Activated CD8-positive, alpha-beta T cell treated with anti-CD3 and anti-CD28 coated beads, Interleukin-2, amount 10 ng/mL, durations not matched to agents 7 days and 5 days (primary cell): ENCODE measurements around the gene SATL1. TPM values are rescaled to one million over a fixed set of nuclear protein-coding genes. Genes with fewer than 3 reads are reported as not detected.
"Not testable (repeated sequence)": the region's sequence is repeated elsewhere in the genome, so short reads cannot be mapped to it uniquely, and the experiment has no call there.

Experiments used
- ATAC-seq: fragments of 150-1000 bp; cut with Tn5 transposase; one replicate; pipeline ENCODE4 v1.10.0; 2021; ENCODE audit warnings: moderate library complexity
- CTCF ChIA-PET: fragments of 350-600 bp; sonication (Branson Sonifier 250); formaldehyde crosslinking; loops from one replicate; lab custom pipeline; 2021; ENCODE audit warnings: antibody characterized with exemption; lab: Charles Lee
- POLR2A ChIA-PET: fragments of 350-600 bp; sonication (Branson Sonifier 250); formaldehyde crosslinking; loops from one replicate; lab custom pipeline; 2021; ENCODE audit warnings: antibody characterized with exemption; lab: Charles Lee
- DNase-seq: peaks from one replicate; pipeline ENCODE4 v3.0.0-alpha.2; 2020
- H3K27ac Mint-ChIP-seq: one replicate; pipeline ENCODE4 v1.8.0; 2021; ENCODE audit warnings: mild to moderate bottlenecking, mixed read lengths
- H3K27me3 Mint-ChIP-seq: one replicate; pipeline ENCODE4 v1.8.0; 2021; ENCODE audit warnings: low read depth, mixed read lengths
- H3K36me3 Mint-ChIP-seq: one replicate; pipeline ENCODE4 v1.8.0; 2021; ENCODE audit warnings: low read depth, mixed read lengths
- H3K4me1 Mint-ChIP-seq: one replicate; pipeline ENCODE4 v1.8.0; 2021; ENCODE audit warnings: low read depth, mixed read lengths
- H3K4me3 Mint-ChIP-seq: one replicate; pipeline ENCODE4 v1.8.0; 2021; ENCODE audit warnings: mild to moderate bottlenecking, mixed read lengths
- H3K9me3 Mint-ChIP-seq: one replicate; pipeline ENCODE4 v1.8.0; 2022; ENCODE audit warnings: mixed read lengths; ENCODE audit not compliant: insufficient read depth
- total RNA-seq, 2 experiments: library from RNA; stranded (reverse); gene quantifications; one replicate each; pipeline ENCODE4 v1.2.3, GENCODE V29; 2021

The SATL1 gene
- total RNA-seq, 2 experiments from 2014 or later, result not detected

DNA sequence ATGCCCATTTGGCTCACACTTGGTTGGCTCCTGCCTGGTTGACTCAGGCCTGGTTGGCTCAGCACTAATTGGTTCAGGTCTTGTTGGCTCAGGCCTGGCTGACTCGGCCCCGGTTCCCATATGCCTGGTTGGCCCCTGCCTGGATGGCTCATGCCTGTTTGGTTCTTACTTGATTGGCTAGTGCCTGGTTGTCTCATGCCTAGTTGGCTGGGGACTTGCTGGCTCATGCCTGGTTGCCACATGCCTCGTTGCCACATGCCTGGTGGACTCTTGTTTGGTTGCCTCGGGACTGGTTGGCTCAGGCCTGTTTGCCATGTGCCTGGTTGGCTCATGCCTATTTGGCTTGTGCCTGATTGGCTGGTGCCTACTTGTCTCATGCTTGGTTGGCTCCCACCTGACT, 136.2 kb downstream of the SATL1 start:
- ATAC-seq, result no peak
- no peaks in the 10 kb centered on the region for H3K27me3 Mint-ChIP-seq
- no peak overlapping the region for H3K4me3 Mint-ChIP-seq
- H3K9me3 Mint-ChIP-seq, result no peaks in the 10 kb centered on the region
- POLR2A ChIA-PET, result no interaction called here
- no peaks in the 10 kb centered on the region for H3K36me3 Mint-ChIP-seq
- H3K27ac Mint-ChIP-seq, result no peak overlapping the region
- CTCF ChIA-PET, result no interaction called here
- H3K4me1 Mint-ChIP-seq, result no peaks in the 10 kb centered on the region
- DNase-seq, result no peak

DNA sequence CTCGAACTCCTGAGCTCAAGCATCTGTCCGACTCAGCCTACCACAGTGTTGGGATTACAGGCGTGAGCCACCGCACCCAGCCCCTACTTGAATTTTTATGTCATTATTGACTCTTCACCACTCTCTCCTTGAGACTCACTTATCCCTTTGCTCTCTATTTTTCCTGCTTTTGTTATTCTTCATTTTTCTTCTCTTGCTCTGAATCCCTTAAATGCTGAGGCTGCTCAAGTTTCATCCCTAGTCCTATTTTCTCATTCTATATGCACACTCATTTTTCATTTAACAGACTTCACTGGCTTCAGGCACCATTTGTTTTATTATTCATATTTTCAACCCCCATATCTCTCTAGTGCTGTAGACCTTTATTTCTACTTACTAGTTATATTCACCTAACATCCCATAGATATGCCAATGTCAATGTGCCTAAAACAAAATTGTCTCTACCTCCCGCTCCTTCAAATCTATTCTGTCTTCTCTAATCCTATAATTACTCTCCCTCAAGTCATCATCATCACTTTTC, 154.2 kb downstream of the SATL1 start:
- no peak for ATAC-seq
- Mint-ChIP-seq H3K27ac (no peak overlapping the region), H3K27me3 (no peaks in the 10 kb centered on the region), H3K9me3 (no peaks in the 10 kb centered on the region), H3K36me3 (peaks cover 14% of the 10 kb centered on the region), H3K4me1 (no peaks in the 10 kb centered on the region), H3K4me3 (no peak overlapping the region)
- POLR2A ChIA-PET, result no interaction called here
- DNase-seq, result no peak
- CTCF ChIA-PET, result no interaction called here

DNA sequence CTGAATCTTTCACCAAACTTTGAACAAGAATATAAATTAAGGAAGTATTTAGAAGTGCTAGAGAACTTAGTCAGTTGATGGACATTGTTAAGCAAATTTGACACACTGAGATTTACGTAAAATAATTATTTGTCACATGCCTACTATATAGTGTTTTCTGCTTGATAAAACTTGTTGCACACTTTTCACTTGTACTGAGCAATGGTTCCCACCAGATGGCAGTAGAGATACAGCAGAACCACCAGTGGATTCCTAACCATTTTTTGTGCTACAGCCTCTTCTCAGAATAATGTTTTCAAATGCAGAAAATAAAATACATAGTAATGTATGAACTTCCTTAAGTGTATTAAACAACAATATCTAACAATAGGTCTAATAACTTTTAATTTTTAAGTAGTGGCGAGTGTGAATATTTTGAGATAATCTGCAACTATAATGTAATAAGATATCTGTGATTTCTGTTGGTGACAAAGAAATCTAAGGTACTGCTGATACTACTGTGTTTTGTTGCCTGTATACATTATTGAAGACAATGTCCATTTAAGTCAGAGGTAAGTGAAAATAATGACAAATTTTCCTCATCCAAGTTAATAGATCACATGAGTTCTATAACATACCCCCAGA, 158.7 kb downstream of the SATL1 start:
- ChIA-PET POLR2A (no interaction called here), CTCF (interaction anchor here (0.7 to 1.3 kb wide), 2 partner anchors 25 to 40 kb away, joined by 3 to 10 read pairs; no protein-coding TSS in a partner anchor)
- H3K4me1 Mint-ChIP-seq, result no peaks in the 10 kb centered on the region
- DNase-seq (peak; percentile 24), ATAC-seq (no peak)
- no peak overlapping the region for H3K27ac Mint-ChIP-seq
- peaks cover 16% of the 10 kb centered on the region for H3K36me3 Mint-ChIP-seq
- no peak overlapping the region for H3K4me3 Mint-ChIP-seq
- H3K9me3 Mint-ChIP-seq, result no peaks in the 10 kb centered on the region
- H3K27me3 Mint-ChIP-seq, result no peaks in the 10 kb centered on the region

DNA sequence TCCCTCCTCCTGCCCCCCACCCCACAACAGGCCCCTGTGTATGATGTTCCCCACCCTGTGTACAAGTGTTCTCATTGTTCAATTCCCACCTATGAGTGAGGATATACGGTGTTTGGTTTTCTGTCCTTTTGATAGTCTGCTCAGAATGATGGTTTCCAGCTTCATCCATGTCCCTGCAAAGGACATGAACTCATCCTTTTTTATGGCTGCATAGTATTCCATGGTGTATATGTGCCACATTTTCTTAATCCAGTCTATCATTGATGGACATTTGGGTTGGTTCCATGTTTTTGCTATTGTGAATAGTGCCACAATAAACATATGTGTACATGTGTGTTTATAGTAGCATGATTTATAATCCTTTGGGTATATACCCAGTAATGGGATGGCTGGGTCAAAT, 166.3 kb downstream of the SATL1 start:
- ATAC-seq, DNase-seq, H3K36me3 Mint-ChIP-seq, H3K9me3 Mint-ChIP-seq, H3K27me3 Mint-ChIP-seq, H3K27ac Mint-ChIP-seq, H3K4me3 Mint-ChIP-seq, POLR2A ChIA-PET, H3K4me1 Mint-ChIP-seq, CTCF ChIA-PET: not testable (repeated sequence)

DNA sequence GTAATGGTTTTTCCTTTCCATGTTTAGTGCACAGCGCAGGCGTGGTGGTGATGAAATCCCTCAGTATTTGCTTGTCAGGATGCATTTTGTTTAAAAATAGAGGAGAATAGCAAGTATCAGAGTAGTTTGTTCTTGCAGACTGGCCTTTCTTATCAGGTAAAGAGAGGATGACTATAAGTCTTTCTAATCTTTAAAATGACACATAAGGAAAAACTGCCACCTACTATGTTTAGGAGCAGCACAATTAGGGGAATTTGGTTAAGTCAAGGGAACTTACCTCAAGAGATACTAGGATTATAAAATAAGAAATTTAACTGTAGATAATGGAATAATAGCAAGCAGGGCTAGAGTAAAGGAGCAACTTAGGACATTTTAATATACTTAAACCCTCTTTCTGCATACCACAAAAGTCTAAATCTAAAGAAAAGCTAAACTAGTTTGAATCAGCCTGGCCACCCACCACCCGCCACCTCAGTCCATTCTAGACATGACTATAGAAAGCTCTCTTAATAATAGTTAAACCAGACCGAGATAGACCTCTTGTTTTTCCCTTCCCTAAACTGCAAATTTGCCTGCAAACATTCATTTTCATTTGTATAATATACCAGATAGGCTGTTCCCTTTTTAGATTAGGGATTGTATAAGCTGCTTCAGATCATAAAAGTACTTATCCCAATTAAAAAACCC, 177.9 kb downstream of the SATL1 start:
- DNase-seq (no peak), ATAC-seq (no peak)
- Mint-ChIP-seq H3K36me3 (peaks cover 2% of the 10 kb centered on the region), H3K4me1 (no peaks in the 10 kb centered on the region), H3K4me3 (no peak overlapping the region), H3K9me3 (no peaks in the 10 kb centered on the region), H3K27me3 (no peaks in the 10 kb centered on the region), H3K27ac (no peak overlapping the region)
- POLR2A ChIA-PET, result no interaction called here
- CTCF ChIA-PET, result interaction anchor here (0.8 kb wide), 1 partner anchor 10 kb away, joined by 3 read pairs; no protein-coding TSS in a partner anchor

DNA sequence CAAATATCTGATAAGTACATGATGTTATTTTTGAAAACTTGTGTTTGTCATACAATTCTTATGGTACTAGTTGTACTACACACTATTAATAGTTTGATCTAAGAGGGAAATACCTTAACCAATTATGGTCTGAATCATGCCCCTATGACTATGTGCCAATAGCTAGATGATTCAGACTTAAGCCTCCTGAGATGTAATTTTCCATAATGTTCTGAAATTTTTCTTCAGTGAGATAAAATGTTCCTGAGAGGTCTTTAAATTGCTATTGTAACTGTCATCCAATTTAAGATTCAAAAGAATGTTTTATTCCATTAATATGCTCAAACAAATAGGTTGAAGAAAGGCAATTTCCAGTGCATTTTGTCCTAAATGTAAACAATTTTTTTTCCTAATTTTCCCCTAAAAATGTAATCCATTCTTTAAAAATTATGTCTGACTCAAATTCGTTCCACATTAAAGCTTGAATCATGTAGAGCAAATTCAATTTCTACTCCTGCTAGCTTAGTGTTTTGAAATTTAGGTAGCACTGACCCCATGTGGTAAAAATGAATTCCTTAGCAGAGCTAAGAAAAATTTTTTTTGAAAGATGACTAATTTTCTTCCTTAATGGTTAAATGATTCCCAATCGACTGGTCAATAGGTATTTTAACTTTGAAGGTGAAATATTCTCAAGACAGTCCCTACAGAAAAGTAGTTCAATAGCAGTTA, 190.8 kb downstream of the SATL1 start:
- H3K36me3 Mint-ChIP-seq, result peaks cover 2% of the 10 kb centered on the region

DNA sequence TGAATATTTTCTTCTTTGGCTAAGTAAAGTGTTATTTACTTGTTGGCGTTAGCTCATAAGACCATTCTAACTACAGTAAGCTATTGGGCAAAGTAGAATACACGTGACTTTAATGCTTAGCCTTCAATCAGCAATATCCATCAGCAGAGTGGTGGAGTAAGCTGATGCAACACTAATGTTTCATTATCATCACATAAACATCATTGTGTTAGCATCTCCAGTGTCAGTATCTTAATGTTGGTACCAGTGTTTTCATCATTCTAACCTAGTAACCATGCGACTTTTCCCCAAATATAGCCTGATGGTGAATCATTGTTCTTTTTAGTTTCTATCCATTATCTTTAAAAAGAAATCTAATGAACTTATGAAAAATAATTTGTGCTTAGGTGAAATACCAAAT, 191.4 kb downstream of the SATL1 start:
- ChIA-PET CTCF (interaction anchor here (1.6 kb wide), 1 partner anchor 322 kb away, joined by 10 read pairs; no protein-coding TSS in a partner anchor), POLR2A (no interaction called here)
- Mint-ChIP-seq H3K27me3 (no peaks in the 10 kb centered on the region), H3K4me3 (no peak overlapping the region), H3K36me3 (peaks cover 2% of the 10 kb centered on the region), H3K9me3 (no peaks in the 10 kb centered on the region), H3K4me1 (no peaks in the 10 kb centered on the region), H3K27ac (no peak overlapping the region)
- ATAC-seq (no peak), DNase-seq (no peak)

More for the DNA sequence above, 190.8 kb downstream of the SATL1 start:
- H3K27me3 Mint-ChIP-seq, result no peaks in the 10 kb centered on the region
- ChIA-PET POLR2A (no interaction called here), CTCF (interaction anchor here (0.8 to 1.6 kb wide), 2 partner anchors 50 to 323 kb away, joined by 3 to 10 read pairs; no protein-coding TSS in a partner anchor)
- H3K4me1 Mint-ChIP-seq, result no peaks in the 10 kb centered on the region
- ATAC-seq, result no peak
- H3K4me3 Mint-ChIP-seq, result no peak overlapping the region
- DNase-seq, result no peak
- no peak overlapping the region for H3K27ac Mint-ChIP-seq
- H3K9me3 Mint-ChIP-seq, result no peaks in the 10 kb centered on the region

DNA sequence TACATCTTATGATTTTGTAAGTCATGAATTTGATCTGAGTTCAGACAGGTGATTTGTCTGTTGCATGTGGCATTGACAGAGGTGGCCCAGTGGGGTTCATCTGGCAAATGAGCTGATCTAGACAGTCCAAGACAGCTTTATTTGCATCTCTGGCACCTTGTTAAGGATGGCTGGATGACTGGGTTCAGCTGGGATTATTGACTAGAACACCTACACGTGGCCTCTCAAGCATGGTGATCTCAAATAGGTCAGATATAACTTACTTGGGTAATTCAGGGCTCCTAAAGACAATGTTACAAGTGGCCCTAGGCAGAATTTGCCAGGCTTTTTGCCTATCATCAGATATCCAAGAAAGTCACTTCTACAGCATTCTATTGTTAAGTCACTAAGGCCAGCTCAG, 192.0 kb downstream of the SATL1 start:
- Mint-ChIP-seq H3K36me3 (no peaks in the 10 kb centered on the region), H3K27ac (no peak overlapping the region), H3K9me3 (no peaks in the 10 kb centered on the region), H3K4me1 (no peaks in the 10 kb centered on the region), H3K4me3 (no peak overlapping the region), H3K27me3 (no peaks in the 10 kb centered on the region)
- CTCF ChIA-PET, result no interaction called here
- ATAC-seq (no peak), DNase-seq (no peak)
- POLR2A ChIA-PET, result no interaction called here

Other genes with a start within 250 kb of the SATL1 start
- gene APOOL, start 239.9 kb downstream of the SATL1 start, total RNA-seq, result 10 to 100 TPM; 11.6 to 13.4 TPM
- gene ZNF711, start 212 bp upstream of the SATL1 start, total RNA-seq, result under 1 TPM; 0.10 to 0.11 TPM
- not detected for gene POF1B, start 135.9 kb upstream of the SATL1 start, total RNA-seq